Left ventricle myocardium inferior (tissue), 1 donor: ENCODE measurements around the gene NME1. TPM values are rescaled to one million over a fixed set of nuclear protein-coding genes. Genes with fewer than 3 reads are reported as not detected.
A peak's percentile ranks its signal among the peaks of the same experiment; 100 is the strongest.

Source experiments
- DNase-seq: peaks from one replicate; pipeline ENCODE4 v3.0.0-alpha.2; 2020
- H3K27ac ChIP-seq: fragments of 200-600 bp; replicated peaks from 2 replicates; pipeline ENCODE4 v1.8.0; 2021
- H3K27me3 ChIP-seq: fragments of 200-600 bp; 2 replicates; pipeline ENCODE4 v1.8.0; 2021; ENCODE audit warnings: low read depth
- H3K36me3 ChIP-seq: fragments of 200-600 bp; 2 replicates; pipeline ENCODE4 v1.8.0; 2021
- H3K4me1 ChIP-seq: fragments of 200-600 bp; 2 replicates; pipeline ENCODE4 v1.8.0; 2021
- H3K4me3 ChIP-seq: fragments of 200-600 bp; 2 replicates; pipeline ENCODE4 v1.8.0; 2021; ENCODE audit warnings: mild to moderate bottlenecking, moderate library complexity
- H3K9me3 ChIP-seq: fragments of 200-600 bp; replicated peaks from 2 replicates; pipeline ENCODE4 v1.8.0; 2021
- intact Hi-C: fragments of 100-400 bp; cut with micrococcal nuclease; formaldehyde crosslinking; loops from one replicate; pipeline ENCODE4 v1.11.0; 2022
- total RNA-seq: library from RNA; stranded (reverse); fragmentation: NEBNext Ultra II Directional; extraction: Animal tissue kit (Norgen Biotek cat#: 25700); gene quantifications from one replicate; pipeline ENCODE4 v1.2.1, GENCODE V29; 2021
- TF ChIP-seq, protein P1 (sequence below): fragments of 200-600 bp; IDR thresholded peaks from 2 replicates; pipeline ENCODE4 v1.8.0; 2021; ENCODE audit warnings: antibody characterized with exemption, mild to moderate bottlenecking, borderline replicate concordance
- donor health status: DM: no; HTN: yes; CAD: no; lungs with severe emphysema.

NME1 gene
- total RNA-seq, 1 donor from 2014 or later, result 18.9 TPM

DNA sequence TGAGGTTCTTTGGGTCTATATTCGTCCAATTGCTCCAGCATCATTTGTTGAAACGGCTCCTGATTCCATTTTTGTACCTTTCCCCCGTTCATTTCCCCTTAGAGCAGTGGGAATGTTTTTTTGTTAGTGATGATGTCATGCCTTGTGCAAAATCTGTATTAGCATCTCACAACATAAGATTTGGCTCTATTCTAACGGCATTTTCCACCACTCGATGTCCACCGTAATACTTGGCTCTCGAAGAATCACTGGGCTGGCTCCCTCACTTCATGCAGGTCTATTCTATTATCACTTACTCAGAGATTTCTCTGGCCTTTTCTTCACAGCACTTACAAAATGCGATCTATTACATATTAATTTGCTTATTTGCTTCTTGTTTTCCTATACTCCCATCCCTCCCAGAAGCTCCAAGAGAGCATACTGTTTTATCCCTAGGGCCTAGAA lies 571 bp upstream of the NME1 start:
- TF ChIP-seq, protein P1, sequence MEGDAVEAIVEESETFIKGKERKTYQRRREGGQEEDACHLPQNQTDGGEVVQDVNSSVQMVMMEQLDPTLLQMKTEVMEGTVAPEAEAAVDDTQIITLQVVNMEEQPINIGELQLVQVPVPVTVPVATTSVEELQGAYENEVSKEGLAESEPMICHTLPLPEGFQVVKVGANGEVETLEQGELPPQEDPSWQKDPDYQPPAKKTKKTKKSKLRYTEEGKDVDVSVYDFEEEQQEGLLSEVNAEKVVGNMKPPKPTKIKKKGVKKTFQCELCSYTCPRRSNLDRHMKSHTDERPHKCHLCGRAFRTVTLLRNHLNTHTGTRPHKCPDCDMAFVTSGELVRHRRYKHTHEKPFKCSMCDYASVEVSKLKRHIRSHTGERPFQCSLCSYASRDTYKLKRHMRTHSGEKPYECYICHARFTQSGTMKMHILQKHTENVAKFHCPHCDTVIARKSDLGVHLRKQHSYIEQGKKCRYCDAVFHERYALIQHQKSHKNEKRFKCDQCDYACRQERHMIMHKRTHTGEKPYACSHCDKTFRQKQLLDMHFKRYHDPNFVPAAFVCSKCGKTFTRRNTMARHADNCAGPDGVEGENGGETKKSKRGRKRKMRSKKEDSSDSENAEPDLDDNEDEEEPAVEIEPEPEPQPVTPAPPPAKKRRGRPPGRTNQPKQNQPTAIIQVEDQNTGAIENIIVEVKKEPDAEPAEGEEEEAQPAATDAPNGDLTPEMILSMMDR, result no peak
- peaks cover 24% of the 10 kb centered on the region for H3K4me1 ChIP-seq
- DNase-seq, result no peak
- no peaks in the 10 kb centered on the region for H3K27me3 ChIP-seq
- H3K9me3 ChIP-seq, result no peaks in the 10 kb centered on the region
- peaks cover 10% of the 10 kb centered on the region for H3K36me3 ChIP-seq
- peak overlapping the region; percentile 78 for H3K4me3 ChIP-seq
- peak overlapping the region; percentile 90 for H3K27ac ChIP-seq
- intact Hi-C loops, result loop anchor here (5.0 kb wide), 1 partner anchor 150 kb away; no protein-coding TSS in a partner anchor

DNA sequence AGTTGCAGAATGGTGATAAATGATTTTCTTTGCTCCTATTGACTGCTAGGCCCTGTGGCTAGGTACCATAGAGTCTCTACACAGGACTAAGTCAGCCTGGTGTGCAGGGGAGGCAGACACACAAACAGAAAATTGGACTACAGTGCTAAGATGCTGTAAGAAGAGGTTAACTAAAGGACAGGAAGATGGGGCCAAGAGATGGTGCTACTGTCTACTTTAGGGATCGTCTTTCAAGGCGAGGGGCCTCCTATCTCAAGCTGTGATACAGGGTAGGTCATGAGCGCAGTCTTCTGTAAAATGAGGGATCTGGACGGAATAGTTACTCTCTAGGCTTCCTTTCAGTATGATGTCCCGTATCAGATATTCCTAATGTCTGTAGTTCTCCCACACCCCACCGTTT lies 817 bp downstream of the NME1 start:
- TF ChIP-seq, protein P1, result no peak
- DNase-seq, result no peak
- no peaks in the 10 kb centered on the region for H3K9me3 ChIP-seq
- peaks cover 24% of the 10 kb centered on the region for H3K4me1 ChIP-seq
- peak overlapping the region; percentile 90 for H3K27ac ChIP-seq
- intact Hi-C loops, result loop anchor here (5.0 kb wide), 1 partner anchor 152 kb away; no protein-coding TSS in a partner anchor
- H3K4me3 ChIP-seq, result peak overlapping the region; percentile 78
- no peaks in the 10 kb centered on the region for H3K27me3 ChIP-seq
- H3K36me3 ChIP-seq, result peaks cover 10% of the 10 kb centered on the region

DNA sequence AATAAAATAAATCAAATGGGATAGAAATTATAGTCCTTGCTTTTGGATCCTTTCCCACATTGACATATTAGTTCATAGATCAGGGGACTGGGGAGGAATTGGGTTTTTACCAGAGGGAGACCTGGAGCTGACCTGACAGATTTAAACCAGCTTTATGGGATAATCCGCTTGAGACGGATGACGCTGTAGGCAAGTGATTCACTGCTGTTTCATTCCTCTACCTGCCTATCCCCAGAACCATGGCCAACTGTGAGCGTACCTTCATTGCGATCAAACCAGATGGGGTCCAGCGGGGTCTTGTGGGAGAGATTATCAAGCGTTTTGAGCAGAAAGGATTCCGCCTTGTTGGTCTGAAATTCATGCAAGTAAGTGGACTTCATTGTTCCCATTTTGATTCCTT lies 2.1 kb downstream of the NME1 start:
- peaks cover 24% of the 10 kb centered on the region for H3K4me1 ChIP-seq
- intact Hi-C loops, result no loop called here
- no peaks in the 10 kb centered on the region for H3K27me3 ChIP-seq
- H3K4me3 ChIP-seq, result no peak overlapping the region
- DNase-seq, result no peak
- H3K36me3 ChIP-seq, result peaks cover 18% of the 10 kb centered on the region
- no peaks in the 10 kb centered on the region for H3K9me3 ChIP-seq
- TF ChIP-seq, protein P1, result no peak
- no peak overlapping the region for H3K27ac ChIP-seq

DNA sequence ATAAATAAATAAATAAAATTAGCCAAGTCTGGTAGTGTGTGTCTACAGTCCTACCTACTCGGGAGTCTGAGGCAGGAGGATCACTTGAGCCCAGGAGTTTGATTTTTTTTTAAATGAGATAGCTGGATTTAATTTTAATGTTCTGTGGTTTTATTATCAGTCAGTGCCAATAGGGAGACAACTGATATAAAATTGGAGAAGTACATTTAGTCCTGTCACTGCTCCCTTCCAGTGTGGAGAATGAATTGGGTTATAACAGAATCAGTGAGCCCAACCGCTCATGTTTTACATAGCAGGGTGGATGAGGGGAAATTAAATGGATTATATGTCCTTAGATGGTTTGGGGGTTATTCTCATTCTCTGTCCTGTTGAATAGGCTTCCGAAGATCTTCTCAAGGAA lies 6.2 kb downstream of the NME1 start:
- intact Hi-C loops, result no loop called here
- Histone ChIP-seq H3K4me3 (no peak overlapping the region), H3K27me3 (no peaks in the 10 kb centered on the region), H3K36me3 (peaks cover 35% of the 10 kb centered on the region), H3K9me3 (no peaks in the 10 kb centered on the region), H3K27ac (no peak overlapping the region), H3K4me1 (peaks cover 6% of the 10 kb centered on the region)
- DNase-seq, result no peak
- TF ChIP-seq, protein P1, result no peak

DNA sequence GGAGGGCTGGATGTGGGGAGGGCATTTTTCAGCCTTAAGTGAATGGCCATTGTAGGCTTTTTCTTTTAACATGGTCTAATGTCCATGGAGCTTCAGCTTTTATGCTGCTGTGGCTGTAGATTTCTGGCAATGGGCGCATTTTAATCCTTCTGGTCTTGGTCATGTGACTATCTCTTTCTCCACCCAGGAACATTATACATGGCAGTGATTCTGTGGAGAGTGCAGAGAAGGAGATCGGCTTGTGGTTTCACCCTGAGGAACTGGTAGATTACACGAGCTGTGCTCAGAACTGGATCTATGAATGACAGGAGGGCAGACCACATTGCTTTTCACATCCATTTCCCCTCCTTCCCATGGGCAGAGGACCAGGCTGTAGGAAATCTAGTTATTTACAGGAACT lies 8.2 kb downstream of the NME1 start:
- Histone ChIP-seq H3K27ac (no peak overlapping the region), H3K27me3 (no peaks in the 10 kb centered on the region), H3K9me3 (no peaks in the 10 kb centered on the region), H3K4me1 (peaks cover 15% of the 10 kb centered on the region), H3K4me3 (no peak overlapping the region), H3K36me3 (peaks cover 31% of the 10 kb centered on the region)
- DNase-seq, result no peak
- TF ChIP-seq, protein P1, result no peak
- intact Hi-C loops, result no loop called here
